Endometrial microvascular endothelial cells (primary cell): ENCODE measurements around the gene DYSF. TPM values are rescaled to one million over a fixed set of nuclear protein-coding genes. Genes with fewer than 3 reads are reported as not detected.

Experiments used
- in situ Hi-C: cut with HindIII; loops from 2 replicates; pipeline ENCODE4 v1.10.0; 2017; ENCODE audit warnings: low sequenced_read_pairs, low pct_unique_long_range_greater_than_20kb; ENCODE audit errors: inconsistent ontology term
- total RNA-seq: library from RNA; depleted of rRNA; stranded (reverse); fragments of >200 nt; gene quantifications from one replicate; pipeline ENCODE4 v1.2.3, GENCODE V29; 2015; ENCODE audit errors: inconsistent ontology term

DYSF gene
- total RNA-seq, 1 donor from 2014 or later: 97.4 TPM

DNA sequence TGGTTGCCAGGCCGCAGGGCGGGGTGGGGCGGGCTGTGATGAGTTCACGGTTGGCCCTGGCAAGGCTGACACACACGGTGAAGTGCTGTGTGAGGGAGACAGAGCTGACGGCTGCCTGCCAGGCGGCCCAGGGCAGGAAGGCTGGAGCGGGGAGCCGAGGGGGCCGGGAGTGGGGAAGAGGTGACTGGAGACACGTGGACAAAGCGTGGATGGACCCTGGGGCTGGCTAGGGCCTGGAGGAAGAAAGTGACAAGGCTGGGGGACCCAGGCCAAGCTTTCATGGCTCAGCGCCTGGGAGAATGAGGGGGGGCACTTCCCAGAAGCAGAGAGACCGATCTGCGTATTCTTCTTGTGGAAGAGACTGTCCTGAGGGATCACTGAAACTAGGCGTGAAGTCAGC lies 123.2 kb downstream of the DYSF start:
- in situ Hi-C loops: no loop called here

DNA sequence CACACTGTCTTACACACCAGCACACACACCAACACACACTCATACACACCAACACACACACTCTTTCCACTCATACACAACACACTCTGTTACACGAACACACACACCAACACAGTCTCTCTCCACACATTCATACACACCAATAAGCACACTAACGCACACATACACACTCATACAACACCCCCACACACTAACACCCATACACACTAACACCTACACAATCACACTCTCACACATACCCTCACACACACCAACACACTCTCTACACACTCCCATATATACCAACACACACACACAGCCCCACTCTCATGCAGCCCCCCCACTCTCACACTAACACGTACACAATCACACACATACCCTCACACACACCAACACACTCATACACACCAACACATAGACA lies 123.8 kb downstream of the DYSF start:
- in situ Hi-C loops: no loop called here

DNA sequence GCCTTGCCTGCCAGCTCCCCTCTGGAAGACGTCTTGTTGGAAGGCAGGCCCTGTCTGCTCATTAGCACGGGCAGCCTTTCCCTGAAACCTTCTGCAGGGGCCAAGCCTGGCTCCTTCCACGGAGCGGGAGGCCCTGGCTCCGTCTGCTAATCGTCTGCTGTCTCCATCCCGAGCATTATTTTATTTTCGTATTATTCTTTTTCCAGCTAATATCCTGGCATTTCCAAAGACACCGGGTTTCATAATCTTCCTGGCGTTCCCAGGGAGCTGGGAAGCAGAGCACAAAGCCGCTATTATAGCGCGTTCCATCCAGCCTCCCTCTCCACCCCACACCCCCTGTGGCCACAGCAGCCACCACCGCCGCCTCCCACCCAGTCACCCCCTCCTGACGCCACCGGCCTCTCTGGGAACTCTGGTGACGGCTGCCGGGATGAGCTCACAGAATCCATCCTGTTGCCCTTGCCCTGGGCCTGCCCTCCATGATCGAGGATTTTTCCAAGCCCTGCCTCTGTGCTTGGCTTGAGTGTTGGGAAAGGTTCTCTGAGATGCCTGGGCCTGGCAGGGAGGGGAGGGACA lies 125.5 kb downstream of the DYSF start:
- in situ Hi-C loops: no loop called here

DNA sequence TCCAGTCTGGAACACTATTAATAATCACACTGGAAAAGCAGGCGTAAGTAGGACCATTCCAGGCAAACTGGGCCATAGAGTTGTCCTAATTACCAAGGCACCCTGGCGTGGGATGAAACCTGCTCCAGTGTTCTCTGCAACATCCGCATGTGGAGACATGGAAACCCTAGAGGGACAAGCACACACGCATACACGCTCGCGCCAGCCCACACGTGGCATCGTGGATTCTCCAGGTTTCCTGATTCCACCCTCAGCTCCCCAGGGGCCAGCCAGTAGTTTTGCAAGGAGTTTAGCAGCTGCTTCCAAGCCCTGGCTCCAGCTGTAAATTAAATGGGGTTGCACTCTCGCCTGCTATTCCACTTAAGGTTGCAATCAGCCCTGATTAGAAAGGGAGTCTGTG lies 127.7 kb downstream of the DYSF start:
- in situ Hi-C loops: no loop called here

DNA sequence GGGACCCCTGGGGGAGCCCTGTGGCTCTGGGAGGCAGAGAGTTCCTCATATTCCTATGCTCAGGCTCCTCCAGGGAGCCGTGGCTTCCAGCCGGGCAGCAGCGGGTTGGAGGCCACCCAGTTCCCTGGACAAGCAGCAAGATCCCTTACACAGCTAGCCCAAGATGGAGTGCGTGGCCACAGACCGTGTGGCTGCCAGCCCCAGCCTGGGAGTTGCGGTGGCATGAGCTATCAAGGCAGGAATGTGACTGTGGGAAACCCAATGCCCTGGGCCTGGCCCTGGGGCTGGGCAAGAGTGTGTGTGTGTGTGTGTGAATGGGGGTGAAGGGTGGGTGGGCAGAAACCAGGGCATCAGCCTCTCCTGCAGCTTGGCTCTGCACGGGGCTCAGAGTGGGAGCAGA lies 130.5 kb downstream of the DYSF start:
- in situ Hi-C loops: no loop called here

DNA sequence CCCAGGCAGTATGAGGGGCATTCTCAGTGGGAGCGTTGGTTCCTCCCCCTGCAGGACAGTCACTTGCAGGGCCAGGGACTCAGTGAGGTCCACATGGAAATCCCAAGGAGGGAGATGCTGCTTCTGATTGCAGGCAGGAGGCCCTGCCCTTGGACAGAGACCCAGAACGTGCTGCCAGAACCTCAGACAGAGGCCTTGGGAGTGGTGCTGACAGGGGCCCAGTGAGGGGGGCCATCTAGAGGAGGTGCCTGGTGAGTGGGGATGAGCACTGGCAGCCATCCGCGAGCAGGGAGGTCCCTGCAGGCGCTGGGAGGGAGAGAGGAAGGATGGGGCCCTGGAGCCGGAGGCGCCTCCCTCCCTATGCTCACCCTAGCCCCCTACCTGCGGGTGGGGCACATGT lies 133.1 kb downstream of the DYSF start:
- in situ Hi-C loops: no loop called here

DNA sequence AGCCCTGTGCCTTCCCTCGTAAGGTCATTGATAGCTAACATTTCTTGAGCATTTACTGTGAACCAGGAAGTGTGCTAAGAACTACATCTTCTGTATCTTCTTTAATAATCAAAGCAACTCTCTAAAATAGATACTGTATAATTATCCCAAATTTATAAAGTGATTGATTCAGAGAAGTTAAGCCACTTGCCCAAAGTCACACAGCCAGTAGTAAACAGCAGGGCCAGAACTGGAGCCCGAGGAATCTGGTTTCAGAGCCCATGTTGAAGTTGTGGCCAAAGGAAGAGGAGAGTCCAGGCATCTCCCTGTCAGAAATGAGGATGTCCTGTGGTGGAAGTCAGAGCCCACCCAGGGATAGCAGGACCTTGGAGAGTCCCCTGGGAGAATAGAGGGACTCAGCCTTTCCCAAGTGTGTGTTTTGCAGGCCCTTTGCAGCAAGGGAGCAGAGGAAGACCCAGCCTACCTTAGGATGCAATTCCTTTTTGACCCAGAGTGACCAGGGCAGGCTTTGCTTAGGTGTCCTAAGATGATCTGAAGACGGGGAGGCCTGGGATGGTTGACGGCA lies 134.2 kb downstream of the DYSF start:
- in situ Hi-C loops: no loop called here

DNA sequence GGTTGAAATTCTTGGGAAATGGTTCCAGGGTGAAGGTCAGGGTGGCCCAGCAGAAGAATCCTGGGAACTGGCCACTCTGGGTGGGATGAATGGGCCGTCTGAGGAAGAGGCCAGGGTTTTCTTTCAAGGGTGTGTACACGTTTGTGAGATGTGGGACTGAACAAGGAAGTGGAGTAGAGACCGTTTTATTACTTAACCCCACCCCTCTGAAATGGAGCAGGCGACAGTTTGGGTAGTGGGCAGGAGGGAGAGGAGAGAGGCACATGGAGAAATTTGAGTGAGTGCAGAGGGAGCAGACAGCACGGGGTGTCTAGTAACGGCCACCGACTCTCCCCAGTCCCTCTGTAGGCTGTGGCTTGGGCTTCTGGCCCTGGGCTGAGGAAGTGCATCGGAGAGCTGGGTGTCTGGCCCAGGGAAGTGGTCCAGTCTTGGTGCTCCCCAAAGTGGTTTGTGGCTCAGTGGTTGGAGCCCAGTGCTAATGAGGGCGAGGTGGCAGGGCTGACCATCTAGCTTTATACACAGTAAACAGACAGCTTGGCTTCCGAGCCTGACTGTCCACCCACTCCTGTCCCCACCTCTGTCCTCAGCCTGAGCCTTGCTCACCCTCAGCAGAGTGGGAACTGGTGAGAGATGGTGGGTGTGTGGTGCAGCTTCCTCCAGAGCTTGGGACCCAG lies 135.3 kb downstream of the DYSF start:
- in situ Hi-C loops: no loop called here

DNA sequence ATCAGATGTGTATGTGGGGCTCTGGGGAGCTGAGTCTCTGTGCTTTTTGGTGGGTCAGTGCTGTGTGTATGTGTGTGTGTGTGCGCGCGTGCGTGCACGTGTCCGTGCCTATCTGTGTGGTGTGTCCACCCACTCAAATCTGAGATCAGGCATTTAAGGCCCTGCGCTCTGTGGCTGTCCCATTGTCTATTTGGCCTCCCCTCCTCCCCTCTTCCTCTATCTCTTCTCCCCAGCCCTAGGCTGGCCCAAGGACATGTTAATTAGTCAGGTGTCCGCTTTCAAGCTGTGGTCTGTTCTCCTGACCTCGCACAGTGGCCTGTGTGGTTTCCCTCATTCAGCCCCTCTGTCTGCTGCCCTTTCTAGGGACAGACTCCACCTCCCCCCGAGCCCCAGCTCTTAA lies 136.4 kb downstream of the DYSF start:
- in situ Hi-C loops: no loop called here

DNA sequence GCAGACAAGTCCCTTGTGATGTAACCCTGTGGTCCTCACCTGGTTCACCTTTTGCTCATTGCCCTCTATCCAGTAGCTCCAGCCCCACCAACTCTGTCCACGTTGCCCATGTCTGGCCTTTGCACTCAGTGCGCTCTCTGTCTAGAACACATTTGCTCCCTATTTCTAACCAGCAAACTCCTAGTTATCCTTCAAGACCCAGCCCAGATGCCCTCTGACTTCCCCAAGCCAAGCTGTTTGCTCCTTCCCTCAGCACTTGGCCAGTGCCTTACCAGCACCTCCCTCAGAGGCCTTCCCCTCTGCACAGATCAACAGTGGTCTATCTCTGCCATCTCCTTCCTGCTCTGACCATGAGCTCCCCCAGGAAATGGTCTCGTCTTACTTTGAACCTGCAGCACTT lies 137.7 kb downstream of the DYSF start:
- in situ Hi-C loops: no loop called here

DNA sequence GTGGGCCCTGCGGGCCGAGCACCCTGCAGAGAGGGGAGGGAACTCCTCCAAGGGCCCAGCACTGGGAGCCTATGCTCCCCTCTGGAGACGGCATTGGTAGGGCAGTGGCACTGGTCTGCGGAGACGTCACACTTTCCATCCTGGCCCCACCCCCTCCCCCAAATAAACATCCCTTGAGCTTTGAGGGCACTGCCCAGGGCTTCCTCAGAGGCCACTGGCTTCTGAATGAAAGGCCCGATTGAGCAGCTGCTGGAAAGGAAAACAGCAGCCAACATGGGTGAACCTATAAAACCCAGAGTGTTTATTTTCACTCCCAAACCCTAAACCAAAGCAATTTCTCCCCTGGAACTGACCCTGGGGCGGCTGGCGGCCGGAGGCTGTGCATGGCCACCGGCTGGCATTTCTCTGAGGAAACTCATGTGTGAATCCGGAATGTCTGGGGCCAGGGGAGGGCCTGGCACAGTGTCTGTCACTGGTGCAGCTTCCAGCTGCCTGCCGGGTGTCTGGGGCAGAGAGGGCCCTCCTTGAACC lies 138.9 kb downstream of the DYSF start:
- in situ Hi-C loops: no loop called here

DNA sequence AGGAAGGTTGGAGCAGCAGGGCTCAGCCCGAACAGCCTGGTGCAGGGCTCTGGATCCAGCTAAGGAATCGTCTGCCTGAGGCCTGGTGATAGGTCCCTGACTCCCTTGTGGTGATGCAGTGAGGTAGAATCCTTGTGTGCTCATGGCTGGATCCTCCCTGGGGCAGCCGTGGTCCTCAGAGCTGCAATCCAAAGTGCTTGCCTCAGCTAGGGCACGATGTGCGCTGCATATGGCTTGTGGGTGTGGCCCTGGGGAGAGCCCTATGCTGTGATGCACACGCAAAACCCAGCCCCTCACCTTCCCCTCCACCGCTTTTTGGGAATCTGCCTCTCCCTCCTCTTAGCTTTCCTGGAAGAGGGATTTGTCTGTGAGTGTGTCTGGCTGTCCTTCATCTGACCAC lies 142.2 kb downstream of the DYSF start:
- in situ Hi-C loops: no loop called here

DNA sequence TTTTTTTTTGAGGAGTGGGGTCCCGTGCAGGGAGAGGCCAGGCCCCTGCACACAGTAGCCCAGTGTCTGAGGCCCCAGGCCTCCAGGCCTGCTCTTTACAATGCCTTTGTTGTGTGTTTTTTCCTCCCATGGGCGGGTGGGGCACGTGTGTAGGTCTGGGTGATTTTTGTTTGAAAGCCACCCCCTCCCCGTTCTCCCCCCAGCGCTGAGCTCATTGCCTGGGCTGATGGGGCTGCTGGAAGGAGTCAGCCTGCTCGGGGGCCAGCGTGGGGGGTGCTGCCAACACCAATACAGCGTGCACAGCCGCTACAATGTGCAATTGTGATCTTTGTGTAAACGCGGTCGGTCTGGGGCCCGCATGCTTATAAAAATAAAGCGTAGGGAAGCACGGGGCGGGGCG lies 142.7 kb downstream of the DYSF start:
- in situ Hi-C loops: no loop called here

DNA sequence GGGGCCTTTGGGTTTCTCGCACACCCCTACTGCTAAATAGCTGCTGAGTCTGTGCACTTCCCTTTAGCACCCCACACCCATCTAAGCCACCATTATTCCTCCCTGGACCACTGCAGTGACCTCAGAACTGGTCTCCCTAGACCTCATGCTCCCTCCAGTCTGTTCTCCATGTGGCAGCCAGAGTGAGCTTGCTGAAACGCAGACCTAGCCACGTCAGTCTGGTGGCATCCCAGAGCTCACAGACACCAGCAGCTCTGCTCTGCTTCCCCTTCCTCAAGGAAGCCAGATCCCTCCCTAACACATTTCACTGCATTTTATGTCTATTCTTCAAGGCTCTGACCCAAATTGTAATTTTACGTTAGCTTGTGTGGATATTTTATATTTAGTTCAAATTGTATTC lies 144.4 kb downstream of the DYSF start:
- in situ Hi-C loops: no loop called here

DNA sequence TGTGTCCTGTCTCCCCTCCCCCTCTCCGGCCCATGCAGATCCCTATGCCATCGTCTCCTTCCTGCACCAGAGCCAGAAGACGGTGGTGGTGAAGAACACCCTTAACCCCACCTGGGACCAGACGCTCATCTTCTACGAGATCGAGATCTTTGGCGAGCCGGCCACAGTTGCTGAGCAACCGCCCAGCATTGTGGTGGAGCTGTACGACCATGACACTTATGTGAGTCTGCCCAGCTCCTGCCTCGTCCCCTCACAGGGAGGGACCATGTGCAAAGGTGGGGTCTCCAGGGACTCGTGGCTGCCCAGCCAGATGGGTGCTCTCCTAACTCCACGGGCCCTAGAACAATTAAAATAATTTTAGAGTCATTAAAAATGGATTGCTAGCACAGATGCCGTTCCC lies 145.2 kb downstream of the DYSF start:
- in situ Hi-C loops: no loop called here

DNA sequence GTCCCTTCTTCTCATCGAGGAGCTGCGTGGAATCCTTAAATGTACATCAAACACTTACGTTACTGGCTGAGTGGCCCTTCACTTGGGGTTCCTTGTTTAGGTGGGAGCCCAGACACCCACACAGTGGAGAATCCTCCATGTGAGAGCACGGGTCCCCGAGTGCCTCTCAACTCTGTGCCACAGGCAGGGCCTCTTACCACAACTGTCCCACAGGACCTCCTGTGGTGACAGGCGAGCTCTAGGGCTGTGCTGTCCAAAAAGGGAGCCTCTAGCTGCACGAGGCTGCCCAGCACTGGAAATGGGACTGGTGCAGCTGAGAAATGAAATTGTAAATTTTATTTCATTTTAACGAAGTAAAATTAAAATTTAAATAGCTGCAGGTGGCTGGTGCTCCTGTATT lies 145.7 kb downstream of the DYSF start:
- in situ Hi-C loops: no loop called here

DNA sequence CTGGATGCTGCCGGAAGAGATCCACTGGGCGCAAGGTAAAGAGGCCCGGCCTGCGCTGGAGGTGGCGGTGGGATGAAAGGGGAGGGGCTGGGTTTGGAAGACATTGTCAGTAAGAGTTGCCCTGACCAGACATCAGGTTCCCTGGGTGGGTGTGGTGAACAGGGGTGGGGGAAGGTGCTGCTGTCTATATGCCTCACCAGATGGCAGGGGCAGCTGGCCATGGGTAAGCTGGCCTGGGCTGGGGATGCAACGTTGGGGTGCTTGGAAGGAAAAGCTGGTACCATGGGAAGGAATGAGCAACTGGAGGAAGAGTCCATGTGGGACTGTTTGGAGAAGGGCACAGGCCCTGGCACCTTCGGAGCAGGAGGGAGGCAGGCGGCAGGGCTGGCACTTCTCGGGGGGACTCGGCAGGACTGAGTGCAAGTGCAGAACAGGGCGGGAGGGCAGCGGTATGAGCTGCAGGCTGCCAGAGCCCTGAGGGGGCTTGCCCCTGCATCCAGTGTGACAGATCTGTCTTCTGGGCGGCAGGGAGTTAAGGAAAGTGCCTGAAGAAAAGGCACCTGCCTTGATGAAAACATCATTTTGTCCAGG lies 146.4 kb downstream of the DYSF start:
- in situ Hi-C loops: no loop called here

DNA sequence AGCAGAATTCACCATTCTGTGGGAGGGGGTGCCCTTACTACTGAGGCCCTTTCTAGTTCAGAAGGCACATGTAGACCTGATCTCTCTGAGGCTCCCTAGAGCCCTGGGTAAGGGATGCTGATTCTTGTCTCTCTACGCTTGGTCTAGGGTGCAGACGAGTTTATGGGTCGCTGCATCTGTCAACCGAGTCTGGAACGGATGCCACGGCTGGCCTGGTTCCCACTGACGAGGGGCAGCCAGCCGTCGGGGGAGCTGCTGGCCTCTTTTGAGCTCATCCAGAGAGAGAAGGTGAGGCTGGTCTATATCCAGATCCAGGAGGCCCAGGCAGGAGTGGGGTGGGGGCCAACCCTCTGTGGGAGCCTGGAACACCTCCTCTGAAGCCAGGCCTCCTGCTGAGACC lies 147.2 kb downstream of the DYSF start:
- in situ Hi-C loops: no loop called here

DNA sequence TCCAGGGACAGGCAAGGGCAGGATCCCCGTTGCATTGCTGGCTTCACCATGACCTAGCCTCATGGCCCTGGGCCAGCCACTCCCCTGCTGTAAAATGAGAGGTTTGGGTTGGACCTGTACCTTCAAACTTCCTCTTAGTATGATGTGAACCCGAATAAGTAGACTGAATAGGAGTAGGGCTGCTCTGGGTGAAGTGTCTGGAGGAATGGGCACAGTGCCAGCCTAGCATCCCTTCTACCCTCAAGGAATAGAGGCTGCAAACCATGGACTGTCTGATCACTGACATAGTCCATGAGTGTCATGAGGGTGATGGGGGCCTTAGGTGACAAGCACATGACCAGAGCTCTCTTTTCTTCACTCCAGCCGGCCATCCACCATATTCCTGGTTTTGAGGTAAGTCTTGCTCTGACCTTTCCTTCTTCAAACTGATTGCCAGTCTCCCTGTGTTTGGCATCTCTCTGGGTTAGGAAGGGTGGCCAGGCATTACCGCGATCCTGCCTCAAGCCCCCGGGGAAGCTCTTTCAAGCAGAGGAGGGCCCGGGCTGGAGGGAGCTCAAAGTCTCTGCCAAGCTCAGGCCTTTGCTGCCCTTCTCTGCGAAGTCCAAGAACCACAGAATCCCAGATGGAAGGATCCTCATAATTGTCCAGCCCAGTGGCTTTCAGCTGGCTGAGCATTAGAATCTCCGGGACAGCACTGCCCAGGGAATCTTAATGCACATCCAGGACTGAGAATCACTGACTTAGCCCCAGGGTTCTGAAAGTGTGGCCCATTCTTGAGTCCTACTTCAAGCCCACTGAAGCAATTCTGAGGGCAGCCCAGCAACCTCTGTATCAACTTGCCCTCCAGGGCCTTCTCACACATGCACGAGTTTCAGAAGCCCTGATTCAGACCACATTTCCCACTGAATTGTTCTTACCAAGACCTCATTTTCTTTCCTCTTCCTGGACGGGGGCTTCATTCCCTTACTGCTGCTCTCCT lies 148.1 kb downstream of the DYSF start:
- in situ Hi-C loops: no loop called here
